GM21619 (cell line): Measurements from ENCODE around the gene CLDN17.

Experiments
- ATAC-seq: cut with Tn5 transposase; IDR thresholded peaks from one replicate; pipeline ENCODE4 v1.9.1; 2021; ENCODE audit not compliant: unreplicated experiment

Gene CLDN17

GRCh38 chr21:30126576-30126975 is 40.0 kb downstream of the CLDN17 start:
- no peak for ATAC-seq

GRCh38 chr21:30117631-30118030 is 49.0 kb downstream of the CLDN17 start:
- no peak for ATAC-seq

- ATAC-seq: no peak
Measured at GRCh38 chr21:30116479-30116878, 50.1 kb downstream of the CLDN17 start.
